LHCN-M2 (cell line): ENCODE results near the gene NR4A1. TPM values are rescaled to one million over a fixed set of nuclear protein-coding genes. Genes with fewer than 3 reads are reported as not detected.

Experiments
- DNase-seq: peaks from one replicate; pipeline ENCODE4 v3.0.0-alpha.2; 2012; ENCODE audit warnings: low read depth
- total RNA-seq: library from RNA; depleted of rRNA; stranded (reverse); fragments of >200 nt; gene quantifications from 2 replicates; pipeline ENCODE4 v1.2.3, GENCODE V29; 2014

The NR4A1 gene
- total RNA-seq, 1 experiment from 2014 or later = 1.3 TPM

DNA sequence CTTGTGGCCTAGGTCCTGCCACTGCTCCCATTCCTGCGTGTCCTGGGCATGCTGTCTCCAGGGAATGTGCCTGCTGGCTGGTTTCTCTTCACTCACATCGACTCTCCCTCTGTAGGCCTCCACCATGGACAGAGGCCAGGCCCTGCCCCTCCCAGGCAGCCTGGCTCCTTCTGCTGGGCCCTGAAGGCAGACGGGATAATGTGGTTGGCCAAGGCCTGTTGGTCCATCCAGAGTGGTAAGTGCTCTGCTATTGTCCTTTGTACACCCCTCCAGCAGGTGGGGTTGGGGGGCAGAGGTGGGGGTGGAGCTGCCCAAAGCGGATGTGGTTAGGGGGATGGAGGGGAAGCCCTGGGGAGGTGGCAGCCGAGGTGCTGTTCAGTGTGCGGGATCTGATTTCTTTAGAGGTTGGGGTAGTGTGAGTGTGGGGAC, 9.5 kb upstream of the NR4A1 start:
- DNase-seq = peak; percentile 34

DNA sequence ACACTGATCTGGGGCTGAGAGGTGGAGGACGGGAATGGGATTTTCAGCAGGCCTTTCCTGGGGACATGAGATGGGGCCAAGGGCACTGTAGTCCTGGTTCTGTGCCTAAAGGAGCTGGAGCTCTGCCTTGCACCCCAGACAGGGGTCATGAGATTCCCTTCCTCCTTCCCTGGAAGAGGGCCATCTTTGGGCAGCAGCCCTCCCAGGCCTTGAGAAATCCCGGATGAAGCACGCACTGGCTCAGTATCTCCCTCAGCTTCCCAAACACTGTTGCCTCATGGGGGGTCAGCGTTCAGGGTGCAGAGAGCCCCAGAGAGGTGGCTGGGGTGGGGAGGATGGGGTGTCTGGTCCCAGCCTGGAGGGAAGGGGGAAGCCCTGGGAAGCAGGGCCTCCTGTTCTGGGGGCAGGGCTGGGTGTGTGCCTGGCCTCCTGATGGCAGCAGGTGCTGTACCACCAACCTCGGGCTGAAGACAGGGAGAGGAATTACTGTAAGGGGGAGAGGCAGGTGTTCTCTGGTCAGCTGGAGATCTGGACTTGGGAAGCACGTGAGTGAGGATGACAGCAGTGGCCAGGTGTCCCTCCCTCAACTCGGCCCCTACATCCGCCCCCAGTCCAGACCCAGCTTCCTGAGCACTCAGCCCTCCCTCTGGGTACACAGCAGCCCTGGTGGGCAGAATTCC, 8.4 kb upstream of the NR4A1 start:
- no peak for DNase-seq

DNA sequence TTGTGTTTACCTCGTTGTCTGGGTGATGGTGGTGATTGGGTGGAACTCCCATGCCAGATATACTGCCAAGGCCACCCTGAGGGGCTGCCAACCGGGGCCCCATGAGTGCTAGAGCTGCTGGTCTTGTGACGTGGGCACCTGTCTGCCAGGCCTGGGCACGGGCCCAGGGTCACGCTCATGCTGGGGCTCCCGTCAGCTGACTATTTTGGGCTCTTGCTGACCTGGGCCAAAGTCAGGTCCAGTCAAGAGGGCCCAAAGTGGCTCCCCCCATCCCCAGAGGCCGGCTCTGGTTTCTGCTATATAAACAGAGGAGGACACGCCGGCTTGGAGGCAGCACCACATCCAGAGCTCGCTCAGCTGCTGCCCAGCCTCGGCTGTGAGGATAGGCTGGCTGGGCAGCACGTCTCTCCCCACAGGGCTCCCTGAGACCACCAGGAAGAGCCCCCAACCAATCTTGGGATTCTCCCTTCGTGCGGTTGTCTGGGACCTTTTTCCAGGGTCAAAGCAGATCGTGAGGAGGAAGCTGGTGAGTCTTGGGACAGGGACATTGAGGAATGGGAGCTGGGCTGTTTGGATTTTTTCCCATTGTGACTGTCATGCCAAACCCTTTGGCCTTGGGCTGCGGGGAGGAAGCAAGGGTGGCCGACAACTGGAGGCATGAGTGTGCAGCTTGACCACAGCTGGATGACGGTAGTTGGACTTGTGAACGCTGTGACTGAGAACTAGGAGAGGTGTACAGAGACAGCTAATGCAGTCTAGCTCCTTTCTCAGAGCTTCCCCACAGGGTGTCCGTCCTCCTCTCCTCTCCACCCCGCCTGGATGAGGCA, 7.6 kb upstream of the NR4A1 start:
- no peak for DNase-seq

DNA sequence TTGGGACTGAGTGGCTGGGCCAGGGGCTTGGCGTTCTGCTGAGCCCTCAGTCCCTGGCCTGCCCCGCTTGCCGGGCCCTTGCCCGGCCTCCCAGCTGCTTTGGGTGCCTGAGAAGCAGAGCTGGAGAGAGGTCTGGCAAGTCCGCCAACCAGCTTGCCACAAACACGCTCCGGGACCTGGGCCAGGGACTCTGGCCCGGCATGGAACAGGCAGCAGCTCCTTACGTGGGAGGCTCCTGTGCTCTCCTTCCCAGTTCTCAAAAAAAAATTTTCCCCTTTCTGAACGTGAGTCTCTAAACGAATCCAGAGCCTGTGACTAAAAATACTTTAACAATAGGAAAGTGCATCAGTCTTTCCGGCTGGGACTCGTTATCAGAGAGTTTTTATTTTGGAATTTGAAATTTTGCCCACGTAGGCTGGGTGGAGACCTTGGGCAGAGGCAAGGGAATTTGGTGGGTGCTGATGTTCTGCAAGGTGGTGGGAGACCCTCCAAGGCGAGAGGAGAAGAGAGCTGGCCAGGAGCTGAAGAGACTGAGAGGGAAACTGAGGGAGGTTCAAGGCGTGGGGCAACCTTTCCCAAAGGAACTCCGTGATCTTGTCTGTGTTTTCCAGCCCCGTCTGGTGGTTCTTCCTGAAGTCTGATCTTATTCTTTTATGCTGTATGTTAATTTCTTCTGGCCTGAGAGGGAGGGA, 6.8 kb upstream of the NR4A1 start:
- DNase-seq = no peak

DNA sequence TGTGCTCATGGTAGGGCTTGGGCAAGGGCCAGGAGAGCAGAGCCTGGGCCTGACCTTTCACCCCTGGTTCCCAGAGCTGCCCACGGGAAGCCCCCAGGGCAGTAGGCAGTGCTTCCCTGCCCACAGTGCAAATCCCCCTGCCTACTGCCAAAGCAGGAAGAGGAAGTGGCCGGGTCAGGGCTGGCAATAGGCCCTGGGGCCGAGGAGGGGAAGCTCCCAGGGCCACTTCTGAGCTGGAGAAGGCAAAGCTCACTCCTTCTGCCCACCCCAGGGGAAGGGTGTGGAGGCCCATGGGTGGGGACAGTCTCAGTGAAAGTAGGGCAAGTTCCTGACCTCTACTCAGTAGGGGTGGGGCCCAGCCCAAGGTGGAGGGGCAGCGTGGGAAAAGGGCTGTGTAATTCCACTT, 5.4 kb upstream of the NR4A1 start:
- DNase-seq = no peak

DNA sequence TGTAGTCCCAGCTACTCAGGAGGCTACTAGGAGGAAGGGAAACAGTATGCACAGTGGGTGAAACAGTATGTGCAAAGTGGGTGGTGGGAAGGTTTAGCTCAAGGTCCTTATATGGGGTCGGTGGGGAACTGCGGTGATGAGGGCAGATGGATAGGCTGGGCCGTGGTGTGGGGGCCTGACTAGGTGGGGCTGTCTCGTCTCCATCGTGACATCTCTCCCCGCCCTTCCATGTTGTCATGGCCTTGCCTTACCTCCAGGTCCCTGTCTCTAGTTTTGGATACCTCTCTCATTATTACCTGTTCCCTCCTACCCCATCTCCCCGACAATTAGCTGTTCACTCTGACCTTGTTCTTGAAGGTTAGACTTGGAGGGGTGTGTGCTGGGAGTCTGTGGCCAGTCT, 4.4 kb upstream of the NR4A1 start:
- no peak for DNase-seq

DNA sequence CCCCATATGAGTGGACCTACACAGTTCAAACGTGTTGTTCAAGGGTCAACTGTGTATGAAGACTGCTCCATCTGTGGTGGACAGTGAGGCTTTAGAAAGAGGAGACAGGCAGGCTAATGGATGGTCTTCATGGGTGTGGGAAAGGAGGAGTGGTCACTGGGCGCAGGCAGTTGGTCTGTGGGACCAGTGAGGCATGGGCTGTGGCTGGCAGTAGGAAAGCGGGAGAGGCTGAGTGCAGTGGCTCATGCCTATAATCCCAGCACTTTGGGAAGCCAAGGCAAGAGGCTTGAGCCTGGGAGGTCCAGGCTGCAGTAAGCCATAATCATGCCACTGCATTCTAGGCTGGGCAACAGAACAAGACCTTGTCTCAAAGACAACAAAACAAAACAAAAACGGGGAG, 2.0 kb upstream of the NR4A1 start:
- no peak for DNase-seq

DNA sequence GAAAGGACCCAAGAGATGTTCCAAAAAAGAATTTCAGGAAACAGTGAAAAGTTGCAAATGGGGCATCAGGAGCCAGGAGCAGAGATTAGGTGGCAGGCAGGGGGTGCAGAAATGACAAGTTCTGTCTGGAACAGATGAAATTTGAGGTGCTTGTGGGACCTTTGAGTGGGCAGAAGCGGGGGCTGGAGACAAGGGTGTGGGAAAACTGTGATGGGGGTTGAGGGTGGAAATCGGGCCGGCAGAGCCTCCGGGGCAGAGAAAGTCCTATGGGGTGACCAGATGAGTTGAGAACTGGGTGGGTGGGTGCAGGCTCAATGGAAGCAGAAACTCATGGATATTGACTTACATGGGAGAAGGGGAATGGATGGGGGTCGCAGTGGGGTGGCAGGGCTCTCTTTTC, 1.6 kb upstream of the NR4A1 start:
- no peak for DNase-seq

DNA sequence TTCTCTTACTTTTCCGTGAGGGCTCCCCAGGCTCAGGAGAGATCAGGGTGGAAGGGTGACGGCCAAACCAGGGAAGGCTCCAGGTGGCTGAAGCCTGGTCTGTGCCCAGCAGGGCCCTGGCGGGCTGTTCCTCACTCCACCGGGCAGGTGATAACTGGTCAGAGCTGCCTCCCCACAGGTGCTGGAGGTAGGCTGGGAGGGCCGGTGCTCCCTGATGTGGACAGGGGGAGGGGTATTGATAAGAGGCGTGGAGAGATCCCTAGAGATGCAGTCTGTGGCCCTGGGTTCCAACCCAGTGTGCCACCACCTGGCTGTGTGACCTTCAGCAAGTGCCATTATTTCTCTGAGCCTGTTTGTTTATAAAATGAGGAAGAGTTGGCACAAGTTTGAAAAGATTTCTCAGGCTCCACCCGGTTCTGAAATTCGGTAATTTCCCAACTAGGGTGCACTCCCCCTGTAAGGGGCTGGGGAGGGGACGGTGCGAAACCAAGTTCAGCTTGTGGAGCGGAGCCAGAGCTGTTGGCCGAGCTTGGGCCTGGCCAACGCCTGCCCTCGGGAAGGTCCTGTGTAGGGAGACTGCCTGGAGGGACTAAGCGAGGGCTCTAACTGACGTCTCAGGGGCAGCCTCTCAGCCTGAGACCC, 1.0 kb upstream of the NR4A1 start:
- no peak for DNase-seq

DNA sequence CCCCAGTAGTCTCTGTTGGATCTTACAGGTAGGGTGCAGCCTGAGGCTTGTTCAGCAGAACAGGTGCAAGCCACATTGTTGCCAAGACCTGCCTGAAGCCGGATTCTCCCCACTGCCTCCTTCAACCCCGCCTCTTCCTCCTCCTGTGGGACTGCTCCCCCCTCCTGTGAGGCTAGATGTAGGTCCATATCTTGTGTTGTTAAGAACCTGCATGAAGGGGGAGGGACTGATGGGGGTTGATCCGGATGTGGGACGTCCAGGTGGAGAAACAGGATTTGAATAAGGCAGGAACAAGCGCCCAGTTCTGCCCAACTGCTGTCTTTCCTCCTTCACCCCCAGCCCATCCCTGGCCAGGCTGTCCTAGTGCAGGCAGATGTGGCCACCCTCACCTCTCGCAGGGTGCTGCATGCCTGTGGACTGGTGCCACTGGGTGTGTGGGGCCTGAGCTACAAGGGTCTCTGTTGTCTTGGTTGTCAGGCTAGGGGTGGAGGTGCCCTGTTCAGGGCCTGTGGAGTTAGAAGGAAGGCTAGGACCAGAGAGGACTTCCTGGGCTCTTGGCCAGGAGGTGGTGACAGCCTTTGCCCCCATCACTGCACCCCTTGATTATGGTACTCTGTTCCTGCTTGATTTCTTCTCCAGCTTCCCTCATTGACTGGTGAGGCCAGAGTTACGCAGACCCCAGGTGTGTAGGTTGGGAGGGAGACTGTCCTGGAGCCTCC, 1.4 kb downstream of the NR4A1 start:
- DNase-seq = no peak

DNA sequence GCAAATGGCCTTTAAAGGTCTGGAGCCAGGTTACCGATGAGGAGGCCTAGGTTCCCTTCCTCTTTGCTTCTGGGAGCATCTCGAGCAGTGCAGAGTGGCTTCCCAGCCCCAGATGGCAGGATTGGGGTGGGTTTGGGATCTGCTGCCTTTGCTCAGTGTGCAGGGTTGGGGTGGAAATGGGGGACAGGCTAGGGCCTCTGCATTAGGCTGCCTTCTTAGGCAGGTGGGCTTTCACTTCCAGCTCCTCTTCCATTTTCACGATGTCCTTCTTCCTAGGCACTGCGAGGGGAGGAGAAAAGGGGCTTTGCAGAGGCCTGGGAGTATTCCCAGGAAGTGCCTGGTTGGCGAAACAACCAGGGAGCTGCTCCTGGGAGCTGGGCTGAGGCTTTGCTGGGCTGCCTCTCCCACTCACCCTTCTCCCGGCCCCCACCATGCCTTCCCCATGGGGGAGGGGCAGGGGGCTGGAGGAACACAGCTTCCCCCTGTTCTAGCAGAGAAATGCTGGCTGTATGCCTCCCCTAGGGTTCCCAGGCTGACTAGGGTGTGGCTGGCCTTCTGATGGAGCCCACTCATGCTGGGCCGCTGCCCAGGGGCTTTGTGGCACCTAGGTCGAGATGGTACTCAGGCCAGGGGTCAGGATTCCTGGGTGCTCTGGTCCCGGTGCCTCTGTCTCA, 2.4 kb downstream of the NR4A1 start:
- no peak for DNase-seq

DNA sequence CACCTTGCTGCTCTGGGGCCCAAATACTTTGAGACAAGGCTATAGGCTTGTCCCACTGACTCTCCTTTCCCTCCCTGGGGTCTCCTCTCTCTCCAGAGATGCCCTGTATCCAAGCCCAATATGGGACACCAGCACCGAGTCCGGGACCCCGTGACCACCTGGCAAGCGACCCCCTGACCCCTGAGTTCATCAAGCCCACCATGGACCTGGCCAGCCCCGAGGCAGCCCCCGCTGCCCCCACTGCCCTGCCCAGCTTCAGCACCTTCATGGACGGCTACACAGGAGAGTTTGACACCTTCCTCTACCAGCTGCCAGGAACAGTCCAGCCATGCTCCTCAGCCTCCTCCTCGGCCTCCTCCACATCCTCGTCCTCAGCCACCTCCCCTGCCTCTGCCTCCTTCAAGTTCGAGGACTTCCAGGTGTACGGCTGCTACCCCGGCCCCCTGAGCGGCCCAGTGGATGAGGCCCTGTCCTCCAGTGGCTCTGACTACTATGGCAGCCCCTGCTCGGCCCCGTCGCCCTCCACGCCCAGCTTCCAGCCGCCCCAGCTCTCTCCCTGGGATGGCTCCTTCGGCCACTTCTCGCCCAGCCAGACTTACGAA, 3.1 kb downstream of the NR4A1 start:
- DNase-seq = no peak

DNA sequence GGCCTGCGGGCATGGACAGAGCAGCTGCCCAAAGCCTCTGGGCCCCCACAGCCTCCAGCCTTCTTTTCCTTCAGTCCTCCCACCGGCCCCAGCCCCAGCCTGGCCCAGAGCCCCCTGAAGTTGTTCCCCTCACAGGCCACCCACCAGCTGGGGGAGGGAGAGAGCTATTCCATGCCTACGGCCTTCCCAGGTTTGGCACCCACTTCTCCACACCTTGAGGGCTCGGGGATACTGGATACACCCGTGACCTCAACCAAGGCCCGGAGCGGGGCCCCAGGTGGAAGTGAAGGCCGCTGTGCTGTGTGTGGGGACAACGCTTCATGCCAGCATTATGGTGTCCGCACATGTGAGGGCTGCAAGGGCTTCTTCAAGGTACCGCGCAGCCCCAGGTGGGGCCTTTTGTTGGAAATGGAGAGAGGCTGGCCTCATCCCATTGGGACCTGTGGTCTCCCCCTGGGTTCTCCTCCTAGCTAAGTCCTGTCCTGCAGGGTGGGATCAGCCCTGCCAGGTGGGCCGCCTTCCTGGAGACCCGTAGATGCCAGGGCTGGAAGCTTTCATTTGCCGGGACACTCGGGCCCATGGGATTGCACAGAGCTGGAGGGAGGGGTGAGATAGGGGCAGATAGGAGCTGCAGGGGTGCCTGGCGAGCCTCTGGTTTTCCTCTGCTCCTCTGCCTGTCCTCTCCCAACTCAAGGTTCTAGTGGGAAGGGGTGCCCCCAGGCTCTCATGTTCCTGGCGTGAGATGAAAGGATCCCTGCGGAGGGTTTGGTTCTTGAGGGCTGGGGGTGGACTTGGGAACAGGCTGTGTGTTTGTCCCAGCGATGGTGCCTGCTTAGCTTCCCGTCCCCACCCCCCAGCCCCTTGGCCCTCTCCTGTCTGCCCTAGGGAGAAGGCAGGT, 3.8 kb downstream of the NR4A1 start:
- DNase-seq = no peak

DNA sequence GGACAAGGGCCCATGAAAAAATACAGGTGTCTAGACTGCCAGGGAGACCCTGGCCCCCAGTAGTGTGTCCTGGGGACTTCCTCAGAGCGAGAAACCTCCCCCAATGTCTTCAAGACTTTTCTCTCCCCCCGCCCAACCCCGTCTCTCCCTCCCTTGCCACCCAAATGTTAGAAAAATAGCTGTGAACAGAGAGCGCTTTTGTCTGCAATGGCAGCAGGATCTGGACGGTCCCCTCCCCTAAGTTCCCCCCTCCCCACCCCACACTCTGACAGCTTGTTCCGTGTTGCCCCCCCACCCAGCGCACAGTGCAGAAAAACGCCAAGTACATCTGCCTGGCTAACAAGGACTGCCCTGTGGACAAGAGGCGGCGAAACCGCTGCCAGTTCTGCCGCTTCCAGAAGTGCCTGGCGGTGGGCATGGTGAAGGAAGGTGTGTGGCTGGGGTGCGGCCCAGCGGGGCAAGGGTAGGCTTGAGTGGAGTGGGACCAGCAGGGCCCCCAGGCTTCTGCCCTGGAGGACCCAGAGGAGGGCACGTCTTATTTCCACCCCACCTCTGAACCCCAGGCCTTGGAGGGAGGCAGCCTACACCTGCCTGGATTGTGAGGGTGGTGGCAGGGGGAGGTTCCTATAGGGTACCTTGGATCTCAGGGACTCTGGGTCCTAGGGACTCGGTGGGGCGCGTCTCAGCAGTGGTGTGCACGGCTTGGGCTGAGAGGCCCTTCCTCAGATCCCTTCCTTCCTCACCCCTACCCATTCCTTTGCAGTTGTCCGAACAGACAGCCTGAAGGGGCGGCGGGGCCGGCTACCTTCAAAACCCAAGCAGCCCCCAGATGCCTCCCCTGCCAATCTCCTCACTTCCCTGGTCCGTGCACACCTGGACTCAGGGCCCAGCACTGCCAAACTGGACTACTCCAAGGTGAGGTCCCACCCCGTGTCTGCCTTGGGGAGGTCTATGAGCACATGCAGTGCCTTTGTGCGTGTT, 4.8 kb downstream of the NR4A1 start:
- DNase-seq = no peak

DNA sequence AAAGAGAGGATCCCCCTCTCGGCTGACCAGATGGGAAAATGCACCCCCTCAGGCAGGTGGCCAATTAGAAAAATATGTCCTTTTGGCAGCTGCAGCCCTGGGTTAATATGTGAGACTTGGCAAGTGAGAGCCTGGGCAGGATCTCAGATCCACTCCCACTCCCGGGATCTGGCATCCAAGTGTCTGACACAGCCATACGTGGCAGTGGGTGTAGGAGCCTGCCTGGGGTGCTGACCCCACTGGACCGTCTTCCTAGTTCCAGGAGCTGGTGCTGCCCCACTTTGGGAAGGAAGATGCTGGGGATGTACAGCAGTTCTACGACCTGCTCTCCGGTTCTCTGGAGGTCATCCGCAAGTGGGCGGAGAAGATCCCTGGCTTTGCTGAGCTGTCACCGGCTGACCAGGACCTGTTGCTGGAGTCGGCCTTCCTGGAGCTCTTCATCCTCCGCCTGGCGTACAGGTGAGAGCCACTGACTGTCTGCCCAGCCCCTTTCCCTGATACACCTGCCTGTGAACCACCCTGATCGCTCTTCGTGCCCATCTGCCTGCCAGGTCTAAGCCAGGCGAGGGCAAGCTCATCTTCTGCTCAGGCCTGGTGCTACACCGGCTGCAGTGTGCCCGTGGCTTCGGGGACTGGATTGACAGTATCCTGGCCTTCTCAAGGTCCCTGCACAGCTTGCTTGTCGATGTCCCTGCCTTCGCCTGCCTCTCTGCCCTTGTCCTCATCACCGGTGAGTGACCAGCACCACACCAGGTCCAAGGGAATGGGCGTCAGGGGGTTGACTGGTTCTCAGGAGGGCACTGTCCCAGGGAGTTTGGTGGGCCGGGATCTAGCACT, 5.8 kb downstream of the NR4A1 start:
- no peak for DNase-seq

DNA sequence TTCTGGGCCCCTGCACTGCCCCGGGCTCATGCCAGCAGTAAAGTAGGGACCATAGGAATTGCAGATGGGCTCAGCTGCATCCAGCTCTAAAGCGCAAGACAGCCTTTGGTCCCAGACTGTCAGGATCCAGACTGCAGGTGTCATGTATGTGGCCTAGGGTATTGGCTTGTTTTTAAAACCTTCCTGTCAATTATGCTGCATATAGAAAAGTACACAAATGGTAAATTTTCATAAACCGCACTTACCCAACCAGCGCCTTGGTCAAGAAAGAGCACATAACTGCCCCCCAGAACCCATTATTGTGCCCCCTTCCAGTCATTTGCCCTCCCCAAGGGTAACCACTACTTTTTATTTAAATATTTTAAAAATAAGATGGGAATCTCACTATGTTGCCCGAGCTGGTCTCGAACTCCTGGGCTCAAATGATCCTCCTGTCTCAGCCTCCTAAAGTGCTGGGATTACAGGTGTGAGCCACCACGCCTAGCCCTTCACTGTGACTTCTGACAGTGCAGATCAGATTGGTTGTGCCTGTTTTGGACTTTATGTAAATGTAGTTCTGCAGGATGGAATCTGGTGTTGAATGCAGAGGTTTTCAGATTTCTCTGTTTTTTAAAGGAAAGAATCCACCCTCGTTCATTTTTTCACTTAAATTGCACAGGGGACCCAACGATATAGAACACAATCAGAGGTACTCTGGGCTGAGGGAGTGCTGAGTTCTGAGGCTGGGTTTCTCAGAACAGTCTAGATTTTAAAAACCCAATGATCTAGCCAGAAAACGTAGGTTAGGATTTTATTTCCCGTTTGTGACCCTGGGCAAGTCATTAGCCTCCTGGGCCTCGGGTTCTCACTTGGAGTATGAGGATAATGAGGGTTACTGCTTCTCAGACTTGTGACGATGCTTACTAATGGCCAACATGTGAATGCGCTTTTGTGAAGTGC, 6.7 kb downstream of the NR4A1 start:
- DNase-seq = no peak
